Hematopoietic multipotent progenitor cell (in vitro differentiated cells): ENCODE data around the gene GZMB. TPM values are rescaled to one million over a fixed set of nuclear protein-coding genes. Genes with fewer than 3 reads are reported as not detected.
"Not testable (repeated sequence)": the region's sequence is repeated elsewhere in the genome, so short reads cannot be mapped to it uniquely, and the experiment has no call there.

Source experiments
- DNase-seq, 3 donors: peaks; one replicate each; pipeline ENCODE4 v3.0.0-alpha.2; 2011 to 2015; ENCODE audit warnings: low read depth in 2 of 3, low spot score in 2 of 3
- total RNA-seq: library from RNA; depleted of rRNA; stranded (reverse); fragments of >200 nt; gene quantifications from one replicate; pipeline ENCODE4 v1.2.3, GENCODE V29; 2012

Gene GZMB, protein sequence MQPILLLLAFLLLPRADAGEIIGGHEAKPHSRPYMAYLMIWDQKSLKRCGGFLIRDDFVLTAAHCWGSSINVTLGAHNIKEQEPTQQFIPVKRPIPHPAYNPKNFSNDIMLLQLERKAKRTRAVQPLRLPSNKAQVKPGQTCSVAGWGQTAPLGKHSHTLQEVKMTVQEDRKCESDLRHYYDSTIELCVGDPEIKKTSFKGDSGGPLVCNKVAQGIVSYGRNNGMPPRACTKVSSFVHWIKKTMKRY
- total RNA-seq: under 0.01 TPM

DNA sequence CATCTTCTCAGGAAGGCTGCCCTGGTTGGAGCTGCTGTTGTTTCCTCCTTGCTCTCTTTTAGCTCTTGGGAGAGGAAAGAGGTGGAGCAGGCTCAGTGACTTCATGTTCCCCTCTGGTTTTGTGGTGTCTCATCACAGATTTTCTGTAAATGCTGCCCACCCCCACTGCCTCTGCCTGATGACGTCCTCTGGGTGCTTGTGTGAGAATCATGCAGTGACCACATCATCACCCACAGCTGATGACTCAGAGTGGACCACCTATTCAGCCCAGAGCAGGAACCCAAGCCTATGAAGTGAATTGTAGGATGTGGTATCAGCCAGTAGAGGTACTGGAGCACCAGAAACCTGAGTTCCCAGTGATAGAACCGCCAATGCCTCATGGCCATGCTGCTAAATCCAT is at the start of gene GZMB:
Gene GZMB (minus strand): TSS at position 33 of the 400 bp plus-strand sequence. CDS start 30 bp downstream, at position 3.
- DNase-seq: peak in 2 of 3 donors; percentile 6 to 7

DNA sequence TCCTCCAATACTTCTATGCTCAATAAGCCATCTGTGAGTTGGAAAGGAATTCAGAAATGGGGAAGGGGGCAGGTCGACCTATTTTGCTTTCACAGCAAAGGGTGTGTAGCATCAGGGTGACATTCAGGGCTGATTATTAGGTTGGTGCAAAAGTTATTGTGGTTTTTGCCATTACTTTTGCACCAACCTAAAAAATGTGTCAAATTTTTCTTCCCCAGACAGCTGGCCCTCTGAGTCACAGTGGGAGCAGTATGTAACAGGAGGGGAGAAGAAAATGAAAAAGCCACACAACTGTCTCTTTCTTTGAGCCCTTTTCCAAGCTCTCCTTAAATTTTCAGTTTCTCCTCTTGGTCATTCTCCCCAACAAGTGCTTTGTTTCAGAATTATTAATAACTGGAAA is 47.1 kb upstream of the GZMB start:
- DNase-seq: no peak

DNA sequence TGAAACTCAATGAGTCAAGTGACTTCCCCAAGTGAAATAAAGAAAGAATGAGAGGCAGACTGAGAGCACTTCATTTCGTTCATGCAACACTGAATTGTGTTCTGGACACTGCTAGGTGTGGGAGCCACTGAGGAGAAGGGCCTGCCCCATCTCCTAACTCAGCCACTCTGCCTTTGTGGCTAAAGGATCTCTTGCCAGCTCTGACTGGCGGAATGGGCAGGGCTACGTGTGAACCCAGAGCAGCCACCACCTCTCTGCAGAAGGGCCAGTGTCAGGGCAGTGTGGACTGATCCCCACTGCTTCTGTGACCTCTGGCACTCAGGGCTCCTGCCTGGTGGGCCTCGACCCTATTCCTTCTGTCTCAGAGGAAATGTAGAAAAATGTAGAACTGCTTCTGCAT is 46.5 kb upstream of the GZMB start:
- DNase-seq: no peak

DNA sequence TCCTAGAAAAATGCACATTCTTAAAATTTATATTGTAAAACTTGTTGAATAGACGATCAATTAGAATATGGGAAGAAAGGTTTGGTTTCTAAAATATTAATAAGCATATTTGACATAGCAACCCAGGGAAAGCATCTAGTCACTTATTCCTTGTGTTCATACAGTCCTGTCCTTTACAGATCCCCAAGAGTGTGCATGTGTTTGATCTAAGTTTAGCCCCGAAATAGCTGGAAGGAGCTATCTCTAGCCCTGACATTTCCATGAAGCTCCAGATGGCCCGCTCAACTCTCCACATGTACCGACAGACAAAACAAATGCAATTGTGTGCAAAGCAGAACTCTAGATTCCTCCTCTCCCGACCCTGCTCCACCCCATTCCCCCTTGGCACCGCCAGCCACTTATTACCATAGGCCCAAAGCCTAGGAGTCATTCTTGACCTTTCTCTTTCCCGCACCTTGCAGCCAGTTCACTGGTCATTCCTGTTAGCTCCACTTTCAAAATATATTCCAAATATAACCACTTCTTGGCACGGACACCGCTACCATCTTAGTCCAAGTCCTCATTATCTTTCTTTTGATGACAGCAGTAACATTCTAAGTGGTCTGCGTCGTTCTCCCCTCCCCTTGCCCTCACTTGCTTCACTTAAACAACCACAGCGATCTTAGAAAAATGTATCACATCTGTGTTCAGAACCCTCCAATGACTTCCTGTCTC is 45.4 kb upstream of the GZMB start:
- DNase-seq: peak in 1 of 3 donors; percentile 49

DNA sequence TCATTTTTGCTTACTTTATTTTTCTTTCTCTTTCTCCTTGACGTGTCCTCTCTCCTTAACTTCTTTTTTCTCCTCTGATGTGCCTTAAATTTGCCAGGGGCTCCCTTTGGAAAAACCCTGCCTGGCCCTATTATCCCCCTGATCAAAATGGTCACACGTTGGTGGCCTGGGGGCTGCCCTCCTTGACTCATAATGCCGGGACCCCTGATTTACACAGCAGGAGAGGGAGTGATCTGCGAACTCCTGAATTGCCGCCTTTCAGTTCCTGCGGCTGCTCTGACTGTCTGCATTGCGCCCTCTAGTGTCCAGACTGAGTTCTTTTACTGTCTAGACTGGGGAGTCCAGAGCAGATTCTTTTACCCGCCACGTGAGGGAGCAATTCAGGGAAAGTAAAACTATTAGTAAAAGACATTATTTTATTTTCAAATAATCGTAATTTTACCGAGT is 44.8 kb upstream of the GZMB start:
- peak; percentile 68 to 93 (median 87) for DNase-seq

DNA sequence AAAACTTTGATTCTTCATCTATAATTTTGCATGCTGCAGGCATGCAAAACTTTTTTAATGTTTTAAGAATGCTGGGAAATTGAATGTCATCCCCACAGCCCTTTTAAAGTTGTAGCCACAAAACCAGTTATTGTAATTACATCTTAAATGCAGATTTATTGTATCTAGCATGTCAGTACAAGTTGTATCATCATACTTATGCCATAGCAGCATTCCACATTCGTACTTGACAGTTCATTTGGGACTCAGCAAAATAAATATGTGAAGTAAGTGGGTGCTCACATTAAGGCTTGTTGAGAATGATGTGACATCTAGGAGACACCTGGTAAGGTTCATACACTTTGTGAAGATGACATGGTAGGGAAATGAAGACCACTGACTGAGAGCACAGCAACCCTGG is 44.0 kb upstream of the GZMB start:
- no peak for DNase-seq

DNA sequence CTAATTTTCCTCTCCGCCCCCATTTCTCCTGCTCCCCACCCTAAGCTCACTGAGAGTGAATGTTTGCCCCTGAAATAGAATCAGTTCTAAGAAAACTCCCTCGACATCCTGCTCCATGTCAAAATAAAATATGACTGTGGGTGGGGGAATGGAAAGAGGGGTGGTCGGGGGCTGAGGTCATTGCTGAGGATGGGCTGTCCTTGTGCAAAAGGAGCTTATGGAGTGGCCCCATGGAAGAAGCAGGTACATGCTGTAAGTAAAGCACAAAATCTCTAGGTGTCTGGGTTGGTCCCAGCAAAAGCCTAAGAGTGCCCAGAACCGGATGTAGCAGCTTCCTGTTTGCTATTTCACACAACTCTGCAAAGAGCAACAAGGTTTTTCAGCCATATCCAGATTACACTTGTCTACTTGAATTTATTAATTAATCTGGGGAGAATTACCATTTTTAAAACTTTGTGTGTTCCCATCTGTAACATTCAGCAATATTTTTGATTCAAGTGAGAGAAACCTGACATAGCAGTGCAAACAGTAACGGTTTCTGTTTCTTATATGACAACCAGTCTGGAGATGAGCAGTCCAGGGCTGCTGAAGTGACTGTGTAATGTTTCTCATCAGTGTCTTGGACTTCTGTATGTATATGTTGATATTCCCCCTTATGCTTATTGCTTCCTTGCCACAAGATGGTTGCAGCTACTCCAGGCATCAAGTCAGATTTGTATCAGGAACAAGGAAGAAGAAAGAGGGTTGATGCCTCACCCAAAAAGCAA is 40.4 kb upstream of the GZMB start:
- peak in 1 of 3 donors; percentile 36 for DNase-seq

DNA sequence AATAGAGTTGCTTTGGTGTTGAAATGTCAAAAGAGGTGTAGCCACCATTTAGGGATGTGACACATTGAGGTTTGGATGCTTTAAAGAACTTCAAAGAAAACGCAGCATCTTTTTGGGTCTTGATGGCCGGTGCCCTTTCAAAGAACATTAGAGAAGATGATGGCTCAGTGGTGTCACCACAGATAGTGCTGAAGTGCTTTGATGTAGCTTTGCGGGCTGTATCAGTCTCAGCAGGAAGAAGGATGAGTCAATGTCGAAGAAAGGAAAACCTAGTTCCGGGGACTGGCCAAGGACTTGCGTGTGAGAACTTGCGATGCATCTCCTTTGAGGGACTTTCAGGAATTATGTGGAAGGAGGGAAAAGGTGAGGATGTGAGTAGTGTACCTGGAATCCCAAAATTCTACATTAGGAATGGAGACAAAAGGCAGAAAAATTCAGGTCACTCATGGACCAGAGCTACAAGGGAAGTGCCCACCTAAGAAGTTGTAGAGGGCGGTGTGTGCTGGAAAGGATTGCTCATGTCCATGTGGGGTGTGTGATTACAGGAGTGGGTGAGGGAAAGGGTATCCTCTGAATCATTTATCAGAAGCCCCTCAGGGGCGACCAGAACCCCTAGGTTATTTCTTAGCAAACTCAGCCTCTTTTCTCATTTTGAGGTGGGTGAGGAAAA is 39.7 kb upstream of the GZMB start:
- DNase-seq: peak in 1 of 3 donors; percentile 52

DNA sequence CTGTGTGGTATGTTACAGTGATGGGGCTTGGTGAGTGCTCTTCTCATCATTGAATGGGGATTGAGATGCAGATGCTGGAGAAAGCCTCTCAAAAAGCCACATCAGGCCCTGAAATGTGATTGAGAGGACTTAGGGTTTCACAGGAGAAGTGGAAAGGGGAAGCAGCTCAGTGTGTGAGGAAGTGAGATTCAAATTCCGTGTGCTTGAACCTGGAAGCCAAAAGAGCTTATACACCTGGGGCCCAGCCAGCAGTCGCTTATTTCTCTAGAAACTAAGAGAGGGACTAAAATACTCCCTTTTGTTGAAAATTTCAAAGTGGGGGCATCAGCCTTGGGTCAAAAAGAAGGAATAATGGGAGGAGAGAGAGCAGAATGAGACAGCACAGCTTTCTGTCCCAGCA is 39.1 kb upstream of the GZMB start:
- peak in 1 of 3 donors; percentile 43 for DNase-seq

DNA sequence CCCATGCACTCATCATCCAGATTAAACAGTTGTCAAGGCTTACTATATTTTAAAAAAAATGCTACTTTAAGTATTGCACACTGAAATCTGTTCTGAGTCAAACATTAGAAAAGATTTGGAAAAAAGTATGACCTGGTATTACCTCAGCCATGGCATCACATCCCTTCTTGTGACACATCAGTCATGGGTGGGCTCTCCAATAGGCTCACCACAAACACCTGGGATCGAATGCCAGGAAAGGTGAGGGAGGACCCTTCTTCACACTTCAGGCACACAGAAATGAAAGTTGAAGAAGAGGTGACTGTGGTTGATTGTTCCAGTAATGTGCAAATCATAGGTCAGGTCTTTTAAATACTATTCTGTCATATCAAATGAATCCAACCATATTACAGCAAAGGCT is 36.6 kb upstream of the GZMB start:
- DNase-seq: no peak

DNA sequence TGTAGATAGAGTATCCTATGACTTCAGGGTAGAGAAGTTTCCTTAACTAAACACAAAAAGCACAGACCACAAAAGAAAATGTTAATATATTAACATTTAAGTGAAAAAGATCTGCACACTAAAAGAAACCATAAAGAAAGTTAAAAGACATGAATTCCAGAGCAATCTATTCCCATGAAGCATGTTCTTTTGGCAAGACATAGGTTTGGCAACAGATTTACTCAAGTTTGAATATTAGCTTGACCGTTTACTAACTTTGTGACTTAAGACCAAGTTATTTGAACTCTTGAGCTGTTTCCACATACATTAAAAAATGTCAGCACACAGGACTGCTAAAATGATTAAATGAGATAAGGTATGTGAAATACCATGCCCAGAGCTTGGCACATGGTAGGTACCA is 35.7 kb upstream of the GZMB start:
- DNase-seq: no peak

DNA sequence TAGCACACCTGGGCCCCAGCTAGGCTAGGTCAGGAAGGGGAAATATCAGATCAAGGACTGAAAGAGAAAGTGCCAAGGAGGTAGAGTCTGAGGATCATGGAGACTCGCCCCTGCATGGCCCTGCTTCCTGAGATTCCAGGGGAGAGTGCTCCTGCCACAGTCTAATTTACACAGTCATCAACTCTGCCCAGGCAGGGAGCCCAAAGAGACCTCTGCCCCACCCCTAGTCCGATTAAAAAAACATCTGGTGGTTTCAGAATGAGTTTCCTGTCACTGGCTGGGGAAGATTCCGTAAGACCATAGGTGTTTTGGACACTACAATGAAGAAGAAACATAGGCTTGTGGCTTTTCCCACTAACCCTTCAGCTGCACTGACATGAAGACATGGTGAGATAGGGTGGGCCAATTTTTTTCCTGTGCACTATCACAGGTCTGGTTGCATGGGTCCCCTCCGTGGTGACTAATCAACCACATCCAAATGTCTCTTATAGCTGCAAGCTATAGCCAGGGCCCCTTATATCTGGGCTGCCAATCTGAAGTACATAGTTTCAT is 31.5 kb upstream of the GZMB start:
- DNase-seq: peak in 2 of 3 donors; percentile 49 to 57

DNA sequence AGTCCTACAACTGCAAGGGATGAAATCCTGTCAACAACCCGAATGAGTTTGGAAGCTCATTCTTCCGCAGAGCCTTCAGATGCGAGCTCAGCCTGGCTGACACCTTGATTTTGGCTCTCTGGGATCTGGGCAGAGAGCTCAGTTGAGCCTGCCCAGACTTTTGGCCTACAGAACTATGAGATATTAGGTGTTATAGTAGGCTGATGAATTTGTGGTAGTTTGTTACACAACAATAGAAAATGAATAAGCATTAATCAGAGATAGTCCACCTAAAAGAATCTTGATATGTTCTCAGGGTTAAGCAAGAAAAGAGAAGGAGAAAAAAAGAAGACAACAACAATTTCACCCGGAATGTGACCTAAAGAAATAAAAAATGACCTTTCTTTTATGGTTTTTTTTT is 30.4 kb upstream of the GZMB start:
- DNase-seq: no peak

DNA sequence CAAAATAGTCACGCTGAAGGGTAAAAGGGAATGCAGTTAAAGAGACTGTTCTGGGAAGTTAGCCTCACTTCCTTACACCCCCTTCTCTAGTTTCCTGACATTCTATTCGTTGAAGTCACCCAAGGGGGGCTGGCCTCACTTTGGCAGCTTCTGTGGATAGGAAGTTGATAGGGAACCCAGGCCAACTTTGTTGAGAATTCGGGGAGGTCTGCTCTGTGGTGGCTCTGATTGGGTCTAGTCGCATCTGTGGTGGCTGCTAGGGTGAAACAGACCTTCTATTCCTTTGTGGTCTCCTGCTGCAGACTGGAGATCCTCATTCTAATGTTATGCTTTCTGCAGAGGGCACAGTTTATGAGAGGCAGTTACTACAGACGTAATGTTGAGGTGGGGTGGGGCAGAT is 28.8 kb upstream of the GZMB start:
- peak in 2 of 3 donors; percentile 42 to 81 for DNase-seq

DNA sequence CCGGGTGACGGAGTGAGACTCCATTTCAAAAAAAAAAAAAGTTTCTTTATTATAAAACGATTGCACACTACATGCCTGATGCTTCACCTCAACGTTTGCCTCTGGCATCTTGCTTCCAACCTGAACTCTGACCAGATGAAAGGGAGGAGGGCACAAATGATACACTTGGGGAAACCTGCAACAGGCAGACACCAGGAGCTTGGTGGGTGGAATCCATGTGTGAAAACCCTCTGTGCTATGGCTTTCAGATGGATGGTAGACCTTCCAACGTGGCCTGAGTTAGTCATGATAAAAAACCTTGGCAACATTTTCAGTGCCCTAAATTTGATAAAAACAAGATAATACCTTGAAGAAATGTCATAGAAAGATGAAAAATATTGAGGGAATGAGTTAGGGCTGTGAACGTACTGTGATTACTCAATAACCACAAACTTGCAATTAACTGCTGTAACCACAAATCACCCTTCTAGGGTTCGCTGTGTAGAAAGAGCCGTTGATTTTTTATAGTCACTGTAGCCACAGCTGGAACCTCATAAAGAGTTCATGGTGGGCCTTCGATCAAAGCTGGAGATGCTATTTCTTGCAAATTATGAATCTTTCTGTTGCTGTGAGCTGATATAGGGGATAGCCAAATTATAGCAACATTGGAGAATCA is 26.1 kb upstream of the GZMB start:
- DNase-seq: peak in 1 of 3 donors; percentile 55

DNA sequence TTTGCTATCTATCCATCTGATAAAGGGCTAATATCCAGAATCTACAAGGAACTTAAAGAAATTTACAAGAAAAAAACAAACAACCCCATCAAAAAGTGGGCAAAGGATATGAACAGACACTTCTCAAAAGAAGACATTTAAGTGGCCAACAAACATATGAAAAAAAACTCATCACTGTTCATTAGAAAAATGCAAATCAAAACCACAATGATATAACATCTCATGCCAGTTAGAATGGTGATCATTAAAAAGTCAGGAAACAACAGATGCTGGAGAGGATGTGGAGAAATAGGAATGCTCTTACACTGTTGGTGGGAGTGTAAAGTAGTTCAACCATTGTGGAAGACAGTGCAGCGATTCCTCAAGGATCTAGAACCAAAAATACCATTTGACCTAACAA is 14.4 kb upstream of the GZMB start:
- DNase-seq: not testable (repeated sequence)

DNA sequence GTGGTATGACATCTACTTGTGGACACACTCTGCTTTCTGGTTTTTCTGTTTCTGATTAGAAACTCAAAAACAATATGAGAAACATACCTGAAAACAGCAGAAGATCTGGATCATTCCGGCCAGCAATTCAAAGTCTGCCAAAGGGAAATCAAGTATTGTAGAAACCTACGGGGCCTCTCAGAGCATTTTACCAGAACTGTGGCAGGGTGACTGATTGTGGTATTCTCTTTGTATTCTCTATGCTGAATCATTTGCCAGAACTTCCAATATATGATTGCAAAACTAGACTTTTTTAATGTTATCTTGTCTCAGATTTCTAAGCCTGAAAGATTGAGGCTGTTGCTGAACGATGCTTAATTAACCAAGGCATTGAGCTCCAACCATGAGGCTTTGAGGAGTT is 5.9 kb upstream of the GZMB start:
- no peak for DNase-seq

DNA sequence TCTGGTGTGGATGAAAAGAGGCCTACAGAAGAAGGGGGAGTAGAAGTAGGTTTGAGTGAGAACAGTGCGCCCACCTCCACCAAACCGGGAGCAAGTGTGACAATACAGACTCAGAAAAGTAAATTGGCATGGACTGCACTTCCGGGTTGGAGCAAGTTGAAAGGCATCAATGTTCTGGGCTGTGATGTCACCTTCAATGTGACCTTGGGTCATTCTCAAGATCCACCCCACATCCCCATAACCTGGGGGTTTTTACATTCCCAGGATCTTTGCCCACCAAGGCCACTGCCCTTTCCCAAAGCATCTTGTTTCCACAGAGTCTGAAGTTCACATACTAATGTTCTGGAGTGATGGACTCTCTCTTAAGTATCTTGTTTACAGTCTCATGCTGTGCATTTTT is 5.3 kb upstream of the GZMB start:
- DNase-seq: no peak

DNA sequence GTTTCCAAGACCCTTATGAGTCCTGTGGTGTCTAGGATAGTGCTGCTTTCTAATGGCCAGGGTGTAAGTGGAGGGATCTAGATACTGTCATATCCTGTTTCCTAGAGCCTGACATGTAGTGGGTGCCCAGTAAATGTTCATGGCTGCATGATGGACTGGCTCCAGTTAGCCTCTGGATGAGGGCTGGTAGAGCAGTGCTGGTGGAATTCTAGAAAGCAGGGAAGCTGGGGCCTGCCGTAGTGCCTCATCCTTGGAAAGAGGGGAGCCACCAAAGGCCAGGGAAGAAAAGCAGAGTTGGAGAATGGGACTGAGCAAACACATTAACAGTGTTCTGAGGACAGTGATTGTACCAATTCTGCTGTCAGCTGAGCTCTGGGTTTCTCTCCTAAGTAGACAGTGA is 637 bp downstream of the GZMB start:
- no peak for DNase-seq

DNA sequence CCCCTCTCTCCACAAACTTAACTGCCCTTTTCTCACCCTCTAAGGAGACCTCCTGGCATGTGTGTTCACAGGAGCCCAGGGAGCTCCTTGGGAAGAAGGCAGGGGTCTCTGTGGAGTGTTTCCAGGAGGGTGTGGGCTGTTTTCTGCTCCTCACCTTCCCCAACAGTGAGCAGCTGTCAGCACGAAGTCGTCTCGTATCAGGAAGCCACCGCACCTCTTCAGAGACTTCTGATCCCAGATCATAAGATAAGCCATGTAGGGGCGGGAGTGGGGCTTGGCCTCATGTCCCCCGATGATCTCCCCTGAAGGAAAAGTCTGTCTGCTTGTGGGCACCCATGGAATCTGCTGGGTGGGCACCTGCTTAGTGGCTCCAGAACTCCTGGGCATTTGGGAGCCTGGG is 1.2 kb downstream of the GZMB start:
- DNase-seq: no peak
